Transverse colon (tissue), 4 donors: ENCODE data around the gene PDE9A. TPM values are rescaled to one million over a fixed set of nuclear protein-coding genes. Genes with fewer than 3 reads are reported as not detected.

Experiments
- DNase-seq: peaks from one replicate; pipeline ENCODE4 v3.0.0-alpha.2; 2019
- H3K27ac ChIP-seq, 4 donors: fragments of 200-600 bp; sonication (generic); 2 replicates each; pipeline ENCODE4 v1.5.1; 2016 to 2018; ENCODE audit warnings: inconsistent platforms in 4 of 4
- H3K27me3 ChIP-seq: fragments of 200-600 bp; sonication (generic); 2 replicates; pipeline ENCODE4 v1.5.1; 2017; ENCODE audit warnings: inconsistent platforms
- H3K36me3 ChIP-seq, 4 donors: fragments of 200-600 bp; sonication (generic); 2 replicates each; pipeline ENCODE4 v1.5.1; 2017 to 2019; ENCODE audit warnings: inconsistent platforms in 4 of 4
- H3K4me1 ChIP-seq, 4 donors: fragments of 200-600 bp; sonication (generic); 2 replicates each; pipeline ENCODE4 v1.5.1; 2017 to 2020; ENCODE audit warnings: inconsistent platforms in 4 of 4
- H3K4me3 ChIP-seq, 4 donors: fragments of 200-600 bp; sonication (generic); 1 replicate in 1 of 4; 2 replicates in 3 of 4; pipeline versions ENCODE4 v1.5.1 to v1.6.1; 2017 to 2019; ENCODE audit warnings: inconsistent platforms in 4 of 4
- H3K9me3 ChIP-seq, 2 donors: fragments of 200-600 bp; sonication (generic); 2 replicates each; pipeline ENCODE4 v1.5.1; 2017 to 2019; ENCODE audit warnings: inconsistent platforms in 2 of 2
- CTCF ChIP-seq, 5 experiments: fragments of 200-600 bp in 3 of 5; fragments of 450-650 bp in 2 of 5; sonication (generic) in 3 of 5; IDR thresholded peaks; 1 replicate in 2 of 5; 2 replicates in 3 of 5; pipeline ENCODE4 v1.5.1; 2016 to 2017; ENCODE audit warnings: antibody characterized with exemption in 5 of 5, inconsistent platforms in 3 of 5, mild to moderate bottlenecking in 2 of 5, moderate library complexity in 1 of 5
- EP300 ChIP-seq: sonication (generic); formaldehyde crosslinking; IDR thresholded peaks from one replicate; pipeline ENCODE4 v1.6.1; 2017; ENCODE audit warnings: antibody characterized with exemption, low read depth
- POLR2A ChIP-seq: fragments of 450-650 bp; IDR thresholded peaks from one replicate; pipeline ENCODE4 v1.6.1; 2016; ENCODE audit warnings: antibody characterized with exemption, mild to moderate bottlenecking, moderate library complexity
- POLR2AphosphoS5 ChIP-seq, 3 donors: sonication (generic); formaldehyde crosslinking; IDR thresholded peaks; one replicate each; pipeline ENCODE4 v1.6.1; 2016; ENCODE audit warnings: antibody characterized with exemption in 3 of 3
- WGBS, 2 donors: methylation state at CpG; one replicate each; pipeline ENCODE4 v1.1.5; 2018; ENCODE audit warnings: low coverage in 1 of 2; 5-methylcytosine and 5-hydroxymethylcytosine counted together
- in situ Hi-C, 4 donors: fragments of 200-750 bp; cut with MboI; loops; one replicate each; pipeline versions ENCODE4 v1.15.0 to v1.15.1; 2017; ENCODE audit warnings: low sequenced_read_pairs in 3 of 4, low pct_ligation_motif_present in 1 of 4, low pct_unique_long_range_greater_than_20kb in 1 of 4
- intact Hi-C: fragments of 100-400 bp; cut with DNase I; formaldehyde crosslinking; loops from one replicate; pipeline ENCODE4 v1.15.1; 2023; ENCODE audit warnings: low total_unique reads
- total RNA-seq, 4 donors: library from RNA; depleted of rRNA; stranded (reverse); fragments of >200 nt; gene quantifications; one replicate each; pipeline ENCODE4 v1.1.0, GENCODE V29; 2016

The PDE9A gene
- total RNA-seq, 4 donors from 2014 or later: 65.7 to 673 (median 364) TPM

GRCh38 chr21:42770717-42771502 is 117.5 kb downstream of the PDE9A start:
- no peak overlapping the region for H3K27ac ChIP-seq
- no peaks in the 10 kb centered on the region for H3K4me1 ChIP-seq
- TF ChIP-seq CTCF (IDR thresholded peaks at IDR 0.05) (no peak), POLR2AphosphoS5 (IDR thresholded peaks at IDR 0.05) (no peak), EP300 (no peak), POLR2A (no peak)
- no peak overlapping the region for H3K4me3 ChIP-seq
- H3K36me3 ChIP-seq: peaks cover 0 to 61% (median 3%) of the 10 kb centered on the region in 4 donors
- intact Hi-C loops (no loop called here), in situ Hi-C loops (loop anchor here in 1 of 4 donors (25.0 kb wide), 2 partner anchors 91 to 184 kb away; no protein-coding TSS in a partner anchor)
- WGBS, 2 donors: 92 to 96% methylated on average over 5 to 27 of the region's 27 CpGs
- DNase-seq: no peak
- no peaks in the 10 kb centered on the region for H3K27me3 ChIP-seq
- H3K9me3 ChIP-seq: no peaks in the 10 kb centered on the region

DNA sequence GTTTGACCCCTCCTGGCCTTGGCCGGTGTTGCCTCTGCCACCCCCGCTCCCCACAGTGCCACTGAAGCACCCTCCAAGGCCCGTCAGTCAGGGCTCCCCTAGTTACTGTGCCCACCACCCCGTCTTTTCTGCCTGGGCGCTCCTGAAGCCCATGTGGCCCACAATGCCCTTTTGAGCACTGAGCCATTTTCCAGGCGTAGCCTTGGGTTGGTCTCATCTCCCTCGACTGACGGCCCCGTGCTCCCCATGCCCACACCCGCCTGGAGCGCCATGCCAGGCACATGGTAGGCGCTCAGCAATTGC is 118.0 kb downstream of the PDE9A start:
- WGBS, 2 donors: 96% methylated on average over 12 of the region's 12 CpGs; no CpG with 5 or more reads in 1 of the 2 donors
- H3K36me3 ChIP-seq: peaks cover 0 to 55% (median under 1%) of the 10 kb centered on the region in 4 donors
- in situ Hi-C loops: loop anchor here in 1 of 4 donors (25.0 kb wide), 2 partner anchors 91 to 184 kb away; no protein-coding TSS in a partner anchor

DNA sequence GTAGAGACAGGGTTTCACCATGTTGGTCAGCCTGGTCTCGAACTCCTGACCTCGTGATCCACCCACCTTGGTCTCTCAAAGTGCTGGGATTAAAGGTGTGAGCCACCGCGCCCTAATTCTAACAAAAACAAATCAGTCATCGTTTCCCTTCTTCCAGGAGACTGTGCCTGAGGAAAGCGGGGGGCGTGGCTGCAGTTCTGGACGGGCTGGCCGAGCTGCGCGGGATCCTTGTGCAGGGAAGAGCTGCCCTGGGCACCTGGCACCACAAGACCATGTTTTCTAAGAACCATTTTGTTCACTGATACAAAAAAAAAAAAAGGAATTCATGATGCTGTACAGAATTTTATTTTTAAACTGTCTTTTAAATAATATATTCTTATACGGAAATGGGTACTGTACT is 121.7 kb downstream of the PDE9A start:
- H3K4me3 ChIP-seq: no peak overlapping the region
- in situ Hi-C loops (no loop called here), intact Hi-C loops (no loop called here)
- H3K9me3 ChIP-seq: no peaks in the 10 kb centered on the region
- no peaks in the 10 kb centered on the region for H3K4me1 ChIP-seq
- DNase-seq: no peak
- TF ChIP-seq EP300 (no peak), POLR2AphosphoS5 (IDR thresholded peaks at IDR 0.05) (no peak), POLR2A (no peak), CTCF (IDR thresholded peaks at IDR 0.05) (no peak)
- peaks cover 0 to 30% (median 0%) of the 10 kb centered on the region in 4 donors for H3K36me3 ChIP-seq
- 93 to 100% methylated on average over 4 to 12 of the region's 12 CpGs for WGBS, 2 donors
- H3K27ac ChIP-seq: no peak overlapping the region
- H3K27me3 ChIP-seq: peaks cover 3% of the 10 kb centered on the region

More for the DNA sequence above, 118.0 kb downstream of the PDE9A start:
- Histone ChIP-seq H3K27ac (no peak overlapping the region), H3K27me3 (no peaks in the 10 kb centered on the region), H3K4me3 (no peak overlapping the region), H3K4me1 (no peaks in the 10 kb centered on the region), H3K9me3 (no peaks in the 10 kb centered on the region)
- intact Hi-C loops: no loop called here
- TF ChIP-seq POLR2AphosphoS5 (IDR thresholded peaks at IDR 0.05): no peak
- TF ChIP-seq CTCF (IDR thresholded peaks at IDR 0.05): no peak
- no peak for TF ChIP-seq POLR2A
- TF ChIP-seq EP300: no peak
- DNase-seq: no peak

DNA sequence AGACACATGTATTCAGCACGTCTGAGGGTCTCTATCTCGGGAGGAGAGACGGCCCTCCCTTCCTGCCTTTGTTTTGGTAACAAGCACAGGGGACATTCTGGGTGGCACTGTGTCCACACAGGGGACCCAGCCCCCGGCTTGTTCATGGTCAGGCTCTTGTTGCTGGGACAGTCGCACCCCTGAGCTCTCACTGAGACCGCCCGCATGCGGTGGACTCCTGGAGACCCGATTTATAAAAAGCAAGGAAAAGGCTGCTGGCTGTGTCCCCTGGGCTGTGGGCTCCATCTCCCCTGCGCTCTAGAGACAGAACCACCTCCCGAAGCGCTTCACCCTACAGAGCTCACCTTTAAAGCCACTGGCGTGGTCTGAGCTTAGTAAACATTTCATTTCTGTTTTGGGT is 122.5 kb downstream of the PDE9A start:
- intact Hi-C loops: no loop called here
- in situ Hi-C loops: no loop called here
- peaks cover 0 to 23% (median 0%) of the 10 kb centered on the region in 4 donors for H3K36me3 ChIP-seq
- WGBS, 2 donors: 87% methylated on average over 13 of the region's 13 CpGs; no CpG with 5 or more reads in 1 of the 2 donors
- H3K4me1 ChIP-seq: peaks cover 0 to 5% (median 5%) of the 10 kb centered on the region in 4 donors
- H3K9me3 ChIP-seq: no peaks in the 10 kb centered on the region
- H3K27ac ChIP-seq: no peak overlapping the region
- no peak for DNase-seq
- peaks cover 3% of the 10 kb centered on the region for H3K27me3 ChIP-seq
- TF ChIP-seq POLR2A (no peak), POLR2AphosphoS5 (IDR thresholded peaks at IDR 0.05) (peak in 1 of 3 donors; percentile 17)
- no peak overlapping the region for H3K4me3 ChIP-seq
